ENCODE measurements around the gene MORN1. TPM values are rescaled to one million over a fixed set of nuclear protein-coding genes. Genes with fewer than 3 reads are reported as not detected.

Gene MORN1
- total and polyA plus RNA-seq, 10 of the 15 experiments (the other 5 are each of a cell fraction or from before 2014, with no cell fraction given): 0.76 to 7.9 (median 5.5) TPM

- TF ChIP-seq ZNF592 (IDR thresholded peaks at IDR 0.05) (no peak), TAF1 (IDR thresholded peaks at IDR 0.05; ENCODE audit: borderline replicate concordance, low read depth, low read length) (no peak; the same call in 1 of the 2 replicates), PAX8 (IDR thresholded peaks at IDR 0.05) (no peak), TCF12 (IDR thresholded peaks at IDR 0.05; ENCODE audit: low read depth, low read length) (no peak), ATF2 (IDR thresholded peaks at IDR 0.05; ENCODE audit: low read length) (no peak), ZNF687 (IDR thresholded peaks at IDR 0.05) (no peak), ZBTB4 (CRISPR knock-in tag; IDR thresholded peaks at IDR 0.05) (no peak), TCF3 (IDR thresholded peaks at IDR 0.05; ENCODE audit: borderline replicate concordance, insufficient read depth, low read depth, low read length) (no peak), ZSCAN29 (IDR thresholded peaks at IDR 0.05) (no peak), DPF2 (IDR thresholded peaks at IDR 0.05) (peak; percentile 78), NFYA (IDR thresholded peaks at IDR 0.05; ENCODE audit: borderline replicate concordance, low read depth, low read length) (no peak), NR2C2 (IDR thresholded peaks at IDR 0.05; ENCODE audit: borderline replicate concordance, control insufficient read depth, insufficient read length, low read depth) (no peak), EGR1 (IDR thresholded peaks at IDR 0.05; ENCODE audit: borderline replicate concordance in 1 of 2, low read depth in 2 of 2, low read length in 2 of 2) (peak; percentile 89 to 91), YY1 (IDR thresholded peaks at IDR 0.05; ENCODE audit: low read depth, low read length) (peak; percentile 68), E4F1 (IDR thresholded peaks at IDR 0.05; ENCODE audit: borderline replicate concordance, partially characterized antibody) (no peak)
Observed at GRCh38 chr1:2412395-2412772, 21.0 kb upstream of the MORN1 start, which contains the start of gene PEX10 (continued).

Data from GM12878 (cell line).